PFSK-1 (cell line): ENCODE measurements around the gene ROBO2.

Experiments
- FOXP2 ChIP-seq: optimal IDR thresholded peaks from 2 replicates; pipeline ENCODE3; 2011; ENCODE audit warnings: borderline replicate concordance, control low read depth, inconsistent platforms; ENCODE audit not compliant: insufficient read depth; ENCODE audit errors: extremely low read length, extremely low read depth
- POLR2AphosphoS5 ChIP-seq: IDR thresholded peaks from 2 replicates; pipeline ENCODE4 v1.6.1; 2012; ENCODE audit warnings: low read depth, mild to moderate bottlenecking, control low read depth, low read length, moderate library complexity
- REST ChIP-seq, 2 experiments: IDR thresholded peaks; 2 replicates each; pipeline versions ENCODE4 v1.6.1 to v1.8.0; 2011 to 2012; ENCODE audit warnings: low read depth in 2 of 2, low read length in 2 of 2, control low read depth in 1 of 2, inconsistent platforms in 1 of 2, mild to moderate bottlenecking in 1 of 2, moderate library complexity in 1 of 2; ENCODE audit not compliant: insufficient read depth in 1 of 2
- SIN3A ChIP-seq: IDR thresholded peaks from 2 replicates; pipeline ENCODE4 v1.6.1; 2012; ENCODE audit warnings: mild to moderate bottlenecking, low read length, moderate library complexity, borderline replicate concordance; ENCODE audit not compliant: insufficient read depth
- TAF1 ChIP-seq: IDR thresholded peaks from 2 replicates; pipeline ENCODE4 v1.6.1; 2012; ENCODE audit warnings: low read length, control low read depth, borderline replicate concordance; ENCODE audit not compliant: insufficient read depth

- TF ChIP-seq POLR2AphosphoS5 (no peak), REST (IDR thresholded peaks at IDR 0.05; ENCODE audit: insufficient read depth in 1 of 2, low read depth in 2 of 2, low read length in 2 of 2) (no peak), TAF1 (no peak), SIN3A (no peak), FOXP2 (no peak)
Measured at GRCh38 chr3:77320514-77320913, 280.6 kb downstream of the ROBO2 start.
